K562 (cell line): Measurements from ENCODE around the gene ZNF318. TPM values are rescaled to one million over a fixed set of nuclear protein-coding genes. Genes with fewer than 3 reads are reported as not detected.

Source experiments
- BRD9 ChIP-seq: fragments of 450-650 bp; IDR thresholded peaks from 2 replicates; pipeline ENCODE4 v1.6.1; 2018; ENCODE audit warnings: low read depth; ENCODE audit not compliant: partially characterized antibody
- BRF1 ChIP-seq: IDR thresholded peaks from 3 replicates; pipeline ENCODE4 v1.6.1; 2011; ENCODE audit warnings: borderline replicate concordance, mild to moderate bottlenecking; ENCODE audit not compliant: insufficient read length; ENCODE audit errors: extremely low read depth
- CTBP1 ChIP-seq: fragments of 450-650 bp; IDR thresholded peaks from 2 replicates; pipeline ENCODE4 v1.6.1; 2016; ENCODE audit warnings: borderline replicate concordance
- E2F3 ChIP-seq: fragments of 250-450 bp; sonication (Bioruptor Pico); IDR thresholded peaks from 2 replicates; pipeline ENCODE4 v1.4.0; 2020; ENCODE audit warnings: mild to moderate bottlenecking
- E2F5 ChIP-seq: sonication (generic); formaldehyde crosslinking; IDR thresholded peaks from 2 replicates; pipeline ENCODE4 v1.8.0; 2022; ENCODE audit warnings: mild to moderate bottlenecking, missing genetic modification reagents
- E2F6 ChIP-seq, 2 experiments: IDR thresholded peaks; 2 replicates each; pipeline ENCODE4 v1.6.1; 2011; ENCODE audit warnings: borderline replicate concordance in 1 of 2, control low read depth in 1 of 2, low read depth in 1 of 2, low read length in 1 of 2, mild to moderate bottlenecking in 1 of 2, mixed read lengths in 1 of 2, moderate library complexity in 1 of 2; ENCODE audit not compliant: insufficient read depth in 1 of 2, insufficient read length in 1 of 2, poor library complexity in 1 of 2, severe bottlenecking in 1 of 2; ENCODE audit errors: extremely low read depth in 1 of 2
- E4F1 ChIP-seq: fragments of 250-450 bp; sonication (Bioruptor Pico); IDR thresholded peaks from 2 replicates; pipeline ENCODE4 v1.5.0; 2021; ENCODE audit warnings: mild to moderate bottlenecking, borderline replicate concordance
- FOXK2 ChIP-seq, 2 experiments: fragments of 450-650 bp; IDR thresholded peaks in 1 of 2; conservative IDR thresholded peaks in 1 of 2; 2 replicates each; pipeline ENCODE4 v1.6.1; 2016; ENCODE audit warnings: low read depth in 2 of 2, mild to moderate bottlenecking in 1 of 2
- IRF2 ChIP-seq: sonication (generic); formaldehyde crosslinking; IDR thresholded peaks from 2 replicates; pipeline ENCODE4 v1.8.1; 2022; ENCODE audit warnings: mild to moderate bottlenecking, missing genetic modification reagents
- JUN ChIP-seq, 2 experiments: sonication (generic) in 1 of 2; formaldehyde crosslinking in 1 of 2; IDR thresholded peaks; 2 replicates each; pipeline versions ENCODE4 v1.6.1 to v1.8.0; 2012 to 2022; ENCODE audit warnings: borderline replicate concordance in 2 of 2, mild to moderate bottlenecking in 2 of 2, improper control_type of control experiment in 1 of 2, low read depth in 1 of 2, low read length in 1 of 2, missing genetic modification reagents in 1 of 2
- JUNB ChIP-seq: fragments of 450-650 bp; formaldehyde crosslinking; conservative IDR thresholded peaks from 2 replicates; pipeline ENCODE4 v1.4.0; 2020; ENCODE audit warnings: mild to moderate bottlenecking
- RBM25 ChIP-seq: fragments of 200-400 bp; formaldehyde crosslinking; IDR thresholded peaks from 2 replicates; pipeline ENCODE4 v1.6.1; 2018; ENCODE audit warnings: low read length, low read depth, moderate library complexity; ENCODE audit not compliant: severe bottlenecking
- SAP30 ChIP-seq: fragments of 200-600 bp; sonication (generic); IDR thresholded peaks from 2 replicates; pipeline ENCODE4 v1.6.1; 2012; ENCODE audit warnings: borderline replicate concordance, low read depth, mild to moderate bottlenecking, moderate library complexity, low read length, control low read depth, inconsistent platforms; ENCODE audit not compliant: insufficient read depth, poor library complexity, severe bottlenecking
- SMAD4 ChIP-seq: fragments of 250-450 bp; sonication (Bioruptor Pico); conservative IDR thresholded peaks from 2 replicates; pipeline ENCODE4 v1.8.0; 2021; ENCODE audit warnings: inconsistent platforms, mild to moderate bottlenecking, moderate library complexity
- SNRNP70 ChIP-seq: fragments of 200-400 bp; formaldehyde crosslinking; optimal IDR thresholded peaks from 2 replicates; pipeline ENCODE3; 2017; ENCODE audit warnings: low read depth, low read length
- VEZF1 ChIP-seq: fragments of 200-800 bp; sonication (Bioruptor generic); IDR thresholded peaks from 2 replicates; pipeline ENCODE4 v1.6.1; 2017; ENCODE audit warnings: missing genetic modification characterization, missing compliant biosample characterization
- ZBTB26 ChIP-seq: fragments of 450-650 bp; formaldehyde crosslinking; IDR thresholded peaks from 2 replicates; pipeline ENCODE4 v1.4.0; 2022; ENCODE audit warnings: missing genetic modification characterization
- ZNF311 ChIP-seq: fragments of 250-450 bp; sonication (Bioruptor Pico); IDR thresholded peaks from 2 replicates; pipeline ENCODE4 v1.4.0; 2020; ENCODE audit warnings: mild to moderate bottlenecking, moderate library complexity
- ZNF561 ChIP-seq: fragments of 450-650 bp; formaldehyde crosslinking; conservative IDR thresholded peaks from 2 replicates; pipeline ENCODE4 v1.4.0; 2020; ENCODE audit warnings: mild to moderate bottlenecking, moderate library complexity
- polyA plus RNA-seq, 8 experiments: library from polyadenylated mRNA; depleted of rRNA in 4 of 8; stranded (reverse) in 5 of 8; unstranded in 3 of 8; fragments of >200 nt; fragmentation: Nextera tagmentation in 2 of 8; fragmentation: Illumina TruSeq in 1 of 8; extraction: Ambion mirVana in 2 of 8; extraction: Trizol in 1 of 8; gene quantifications; 2 replicates each; pipeline versions ENCODE4 v1.2.1 to v1.2.3, GENCODE V29; 2011 to 2014; ENCODE audit warnings: inconsistent platforms in 1 of 8, missing spikeins in 1 of 8
- total RNA-seq, 7 experiments: library from RNA; depleted of rRNA in 6 of 7; stranded (reverse); fragments of >200 nt in 6 of 7; fragmentation: Illumina TruSeq in 2 of 7; extraction: Trizol in 2 of 7; gene quantifications; 2 replicates each; pipeline versions ENCODE4 v1.2.1 to v1.2.3, GENCODE V29; 2011 to 2021; ENCODE audit warnings: low replicate concordance in 1 of 7

Gene ZNF318
- total and polyA plus RNA-seq, 9 of the 15 experiments (the other 6 are each of a cell fraction or from before 2014, with no cell fraction given), result 3.2 to 19.0 (median 9.2) TPM

GRCh38 chr6:43391440-43392031 lies 22.1 kb upstream of the ZNF318 start (continued):
- 0 out of 2 replicates have a peak, but pooled peaks have one; percentile 47 for TF ChIP-seq E4F1 (CRISPR knock-in tag)
- peak in 1 of 2 experiments; percentile 84 for TF ChIP-seq E2F6 (IDR thresholded peaks at IDR 0.05; ENCODE audit: borderline replicate concordance in 1 of 2, extremely low read depth in 1 of 2, insufficient read depth in 1 of 2, insufficient read length in 1 of 2, low read depth in 1 of 2, low read length in 1 of 2, poor library complexity in 1 of 2, severe bottlenecking in 1 of 2)
- TF ChIP-seq FOXK2 (conservative IDR thresholded peaks at IDR 0.05 in 1 of 2, IDR thresholded peaks at IDR 0.05 in 1 of 2; ENCODE audit: low read depth in 2 of 2), result peak; percentile 15 to 42; a peak in 1 of 4 replicates
- TF ChIP-seq BRD9, result no peak
- peak; percentile 11; the same call in 1 of the 2 replicates for TF ChIP-seq VEZF1
- no peak for TF ChIP-seq E2F3 (CRISPR knock-in tag)
- TF ChIP-seq ZNF311, result no peak
- TF ChIP-seq SNRNP70, result no peak
- no peak for TF ChIP-seq E2F5
- TF ChIP-seq IRF2 (CRISPR knock-in tag), result no peak
- TF ChIP-seq ZBTB26 (CRISPR knock-in tag), result no peak
- TF ChIP-seq JUNB (CRISPR knock-in tag), result no peak
- peak; percentile 78 for TF ChIP-seq CTBP1
- TF ChIP-seq SAP30, result peak; percentile 40
- no peak for TF ChIP-seq RBM25
- TF ChIP-seq BRF1, result no peak
- TF ChIP-seq SMAD4, result peak; percentile 98
- TF ChIP-seq ZNF561, result no peak
- TF ChIP-seq JUN (IDR thresholded peaks at IDR 0.05; ENCODE audit: borderline replicate concordance, low read depth, low read length), result no peak
- no peak for TF ChIP-seq JUN (CRISPR knock-in tag; IDR thresholded peaks at IDR 0.05; ENCODE audit: borderline replicate concordance)
